HCT116 (cell line): ENCODE data around the gene WIPI1. TPM values are rescaled to one million over a fixed set of nuclear protein-coding genes. Genes with fewer than 3 reads are reported as not detected.

ENCODE experiments used
- ATAC-seq: fragments of 200-7000 bp; cut with Tn5 transposase; 2 replicates; pipeline ENCODE4 v1.9.1; 2020; ENCODE audit warnings: mild to moderate bottlenecking, moderate library complexity
- BruUV-seq: library from RNA; stranded (reverse); fragments of 400-500 nt; replicated peaks from 2 replicates; lab custom pipeline; 2021; lab: Mats Ljungman, UMichigan
- CTCF ChIA-PET: fragments of 300-600 bp; sonication (Branson Sonifier 250); formaldehyde crosslinking; loops from one replicate; lab custom pipeline; 2021; ENCODE audit warnings: antibody characterized with exemption; lab: Charles Lee
- POLR2A ChIA-PET: fragments of 300-600, 350-600 bp; sonication (Branson Sonifier 250); formaldehyde crosslinking; loops from one replicate; lab custom pipeline; 2021; ENCODE audit warnings: antibody characterized with exemption; lab: Charles Lee
- RAD21 ChIA-PET, 2 experiments: fragments of 300-600 bp; sonication (Branson Sonifier 250); formaldehyde crosslinking; loops; one replicate each; lab custom pipeline; 2023; ENCODE audit warnings: low total read pairs in 2 of 2; ENCODE audit not compliant: uncharacterized antibody in 2 of 2, unreplicated experiment in 2 of 2, low non-redundant PET in 1 of 2; lab: Charles Lee
- DNase-seq: peaks from one replicate; pipeline ENCODE4 v3.0.0-alpha.2; 2010; ENCODE audit warnings: low read depth, low spot score
- H2AFZ ChIP-seq: fragments of 200-600 bp; shearing (Covaris generic), sonication (generic); 2 replicates; pipeline ENCODE4 v1.6.1; 2017; ENCODE audit warnings: low read depth, mixed run types, mixed read lengths, antibody characterized with exemption, low read length; ENCODE audit not compliant: poor library complexity, severe bottlenecking
- H3K27ac ChIP-seq: 2 replicates; pipeline ENCODE4 v1.5.1; 2012; ENCODE audit warnings: low read depth, low read length
- H3K27me3 ChIP-seq: fragments of 200-600 bp; sonication (generic); 2 replicates; pipeline ENCODE4 v1.6.1; 2016; ENCODE audit warnings: mixed run types, low read length, mixed read lengths; ENCODE audit not compliant: insufficient read depth
- H3K36me3 ChIP-seq, 2 experiments: fragments of 200-500 bp in 1 of 2; fragments of 200-600 bp in 1 of 2; sonication (Bioruptor generic) in 1 of 2; sonication (generic) in 1 of 2; 2 replicates each; pipeline versions ENCODE4 v1.5.1 to v1.6.1; 2014 to 2016; ENCODE audit warnings: low read length in 2 of 2, inconsistent platforms in 1 of 2, mixed read lengths in 1 of 2, mixed run types in 1 of 2; ENCODE audit not compliant: insufficient read depth in 2 of 2, control insufficient read depth in 1 of 2
- H3K4me1 ChIP-seq, 2 experiments: fragments of 200-600 bp in 1 of 2; sonication (generic) in 1 of 2; 2 replicates each; pipeline versions ENCODE4 v1.5.1 to v1.6.1; 2012 to 2017; ENCODE audit warnings: low read length in 2 of 2, inconsistent platforms in 1 of 2, mild to moderate bottlenecking in 1 of 2, mixed read lengths in 1 of 2, mixed run types in 1 of 2, moderate library complexity in 1 of 2; ENCODE audit not compliant: insufficient read depth in 2 of 2, control insufficient read depth in 1 of 2
- H3K4me2 ChIP-seq: fragments of 200-600 bp; sonication (generic); 2 replicates; pipeline ENCODE4 v1.6.1; 2017; ENCODE audit warnings: mixed run types, low read length, mixed read lengths
- H3K4me3 ChIP-seq, 2 experiments: fragments of 200-600 bp in 1 of 2; sonication (generic) in 1 of 2; replicated peaks in 1 of 2; 2 replicates each; pipeline ENCODE4 v1.5.1; 2011 to 2016; ENCODE audit warnings: low read length in 2 of 2, control low read depth in 1 of 2, low read depth in 1 of 2, mild to moderate bottlenecking in 1 of 2, mixed read lengths in 1 of 2, mixed run types in 1 of 2
- H3K79me2 ChIP-seq: fragments of 200-600 bp; sonication (generic); 2 replicates; pipeline ENCODE4 v1.6.1; 2017; ENCODE audit warnings: mild to moderate bottlenecking, mixed run types, low read length, moderate library complexity, mixed read lengths; ENCODE audit not compliant: insufficient read depth
- H3K9ac ChIP-seq: fragments of 200-600 bp; sonication (generic); 2 replicates; pipeline ENCODE4 v1.6.1; 2016; ENCODE audit warnings: low read length, mixed read lengths
- H3K9me2 ChIP-seq: fragments of 200-600 bp; sonication (generic), shearing (Covaris generic); 2 replicates; pipeline ENCODE4 v1.6.1; 2017; ENCODE audit warnings: mixed run types, mild to moderate bottlenecking, moderate library complexity; ENCODE audit not compliant: insufficient read depth
- H3K9me3 ChIP-seq, 2 experiments: fragments of 200-500 bp in 1 of 2; fragments of 200-600 bp in 1 of 2; sonication (Bioruptor generic) in 1 of 2; sonication (generic) in 1 of 2; 2 replicates each; pipeline ENCODE4 v1.6.1; 2014 to 2017; ENCODE audit warnings: low read length in 2 of 2, mixed read lengths in 2 of 2, inconsistent platforms in 1 of 2, low read depth in 1 of 2, mild to moderate bottlenecking in 1 of 2, mixed run types in 1 of 2, moderate library complexity in 1 of 2; ENCODE audit not compliant: control insufficient read depth in 1 of 2, insufficient read depth in 1 of 2
- H4K20me1 ChIP-seq: fragments of 200-600 bp; sonication (generic), shearing (Covaris generic); 2 replicates; pipeline ENCODE4 v1.6.1; 2017; ENCODE audit warnings: mixed run types, mild to moderate bottlenecking, moderate library complexity; ENCODE audit not compliant: insufficient read depth
- CBX3 ChIP-seq: IDR thresholded peaks from 2 replicates; pipeline ENCODE4 v1.6.1; 2012; ENCODE audit warnings: low read depth
- EGR1 ChIP-seq: IDR thresholded peaks from 2 replicates; pipeline ENCODE4 v1.6.1; 2012; ENCODE audit warnings: low read depth
- ELF1 ChIP-seq: IDR thresholded peaks from 2 replicates; pipeline ENCODE4 v1.6.1; 2012; ENCODE audit warnings: low read depth, borderline replicate concordance
- EZH2 ChIP-seq: fragments of 200-600 bp; sonication (generic); IDR thresholded peaks from 2 replicates; pipeline ENCODE4 v1.6.1; 2017; ENCODE audit warnings: antibody characterized with exemption, mixed run types
- EZH2phosphoT487 ChIP-seq: fragments of 200-600 bp; IDR thresholded peaks from 2 replicates; pipeline ENCODE4 v1.6.1; 2018; ENCODE audit warnings: antibody characterized with exemption, borderline replicate concordance
- FOSL1 ChIP-seq: IDR thresholded peaks from 2 replicates; pipeline ENCODE4 v1.6.1; 2012; ENCODE audit warnings: low read depth
- JUND ChIP-seq: IDR thresholded peaks from 2 replicates; pipeline ENCODE4 v1.6.1; 2012
- POLR2A ChIP-seq: IDR thresholded peaks from 2 replicates; pipeline ENCODE4 v1.7.0; 2011; ENCODE audit warnings: borderline replicate concordance; ENCODE audit not compliant: insufficient read depth, insufficient read length; ENCODE audit errors: extremely low read depth
- POLR2AphosphoS5 ChIP-seq: IDR thresholded peaks from 2 replicates; pipeline ENCODE4 v1.6.1; 2011; ENCODE audit warnings: mild to moderate bottlenecking, low read depth, low read length, moderate library complexity
- RAD21 ChIP-seq: IDR thresholded peaks from 2 replicates; pipeline ENCODE4 v1.6.1; 2012; ENCODE audit warnings: low read depth, mild to moderate bottlenecking
- SIN3A ChIP-seq: IDR thresholded peaks from 2 replicates; pipeline ENCODE4 v1.6.1; 2012; ENCODE audit warnings: low read depth
- SRF ChIP-seq: IDR thresholded peaks from 2 replicates; pipeline ENCODE4 v1.6.1; 2012; ENCODE audit warnings: low read depth
- TCF7L2 ChIP-seq: IDR thresholded peaks from 2 replicates; pipeline ENCODE4 v1.7.0; 2011; ENCODE audit warnings: borderline replicate concordance, inconsistent platforms; ENCODE audit not compliant: insufficient read depth, insufficient read length; ENCODE audit errors: extremely low read depth
- ZFX ChIP-seq: fragments of 450-650 bp; IDR thresholded peaks from 2 replicates; pipeline ENCODE4 v1.6.1; 2017
- intact Hi-C: fragments of 100-400 bp; cut with micrococcal nuclease; formaldehyde crosslinking; loops from 2 replicates; pipeline ENCODE4 v1.10.0; 2022
- total RNA-seq: library from RNA; stranded (reverse); gene quantifications from one replicate; pipeline ENCODE4 v1.2.1, GENCODE V29; 2021; ENCODE audit not compliant: unreplicated experiment
- TF ChIP-seq, protein P1 (sequence below): IDR thresholded peaks from 2 replicates; pipeline ENCODE4 v1.6.1; 2011; ENCODE audit warnings: mild to moderate bottlenecking, low read length, moderate library complexity; ENCODE audit not compliant: insufficient replicate concordance; ENCODE audit errors: extremely low read depth
- TF ChIP-seq, protein P2 (sequence below): IDR thresholded peaks from 2 replicates; pipeline ENCODE4 v1.6.1; 2012; ENCODE audit warnings: low read depth
- TF ChIP-seq, protein P3 (sequence below), 3 experiments: fragments of 200-600 bp in 1 of 3; sonication (generic) in 1 of 3; IDR thresholded peaks in 2 of 3; conservative IDR thresholded peaks in 1 of 3; 2 replicates each; pipeline ENCODE4 v1.5.1; 2012 to 2017; ENCODE audit warnings: low read depth in 2 of 3, low read length in 2 of 3, antibody characterized with exemption in 1 of 3, borderline replicate concordance in 1 of 3, control low read depth in 1 of 3, mild to moderate bottlenecking in 1 of 3, mixed read lengths in 1 of 3, mixed run types in 1 of 3, moderate library complexity in 1 of 3; ENCODE audit not compliant: insufficient read depth in 1 of 3
- TF ChIP-seq, protein P4 (sequence below): IDR thresholded peaks from 2 replicates; pipeline ENCODE4 v1.6.1; 2012

Gene WIPI1
- total RNA-seq, 1 experiment from 2014 or later, result 21.5 TPM

DNA sequence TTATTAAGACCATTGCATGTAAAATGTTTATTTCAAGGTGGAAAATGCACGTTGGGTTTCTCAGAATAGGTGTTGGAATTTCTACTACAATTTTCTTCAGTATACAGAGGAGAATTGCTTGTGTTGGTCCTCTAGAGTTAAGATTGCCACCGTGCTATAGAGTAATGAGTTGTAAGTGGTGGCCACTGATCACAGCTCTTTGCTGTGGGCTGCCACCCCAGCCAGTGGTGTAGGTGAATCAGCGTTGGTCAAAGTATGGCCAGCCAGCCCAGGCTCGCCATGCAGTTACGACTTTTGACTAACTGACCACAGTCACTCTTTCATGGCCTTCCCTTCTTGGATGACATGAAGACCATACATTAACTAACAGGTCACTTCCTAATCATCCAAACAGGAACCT is 42.3 kb upstream of the WIPI1 start:
- Histone ChIP-seq H2AFZ (no peak overlapping the region), H3K9me3 (no peaks in the 10 kb centered on the region), H3K27ac (no peak overlapping the region), H3K9ac (no peak overlapping the region), H4K20me1 (no peaks in the 10 kb centered on the region), H3K36me3 (no peaks in the 10 kb centered on the region), H3K9me2 (no peaks in the 10 kb centered on the region), H3K4me2 (no peak overlapping the region), H3K4me3 (no peak overlapping the region), H3K4me1 (peaks cover 0 to 6% of the 10 kb centered on the region in 2 experiments; a peak in 1 of 4 replicates), H3K27me3 (no peaks in the 10 kb centered on the region), H3K79me2 (no peaks in the 10 kb centered on the region)
- intact Hi-C loops, result no loop called here
- BruUV-seq, result no TSS peak
- ChIA-PET POLR2A (no interaction called here), RAD21 (no interaction called here), CTCF (no interaction called here)
- DNase-seq, result no peak
- TF ChIP-seq JUND, result no peak
- TF ChIP-seq RAD21, result no peak
- TF ChIP-seq TCF7L2, result no peak
- TF ChIP-seq, protein P1, sequence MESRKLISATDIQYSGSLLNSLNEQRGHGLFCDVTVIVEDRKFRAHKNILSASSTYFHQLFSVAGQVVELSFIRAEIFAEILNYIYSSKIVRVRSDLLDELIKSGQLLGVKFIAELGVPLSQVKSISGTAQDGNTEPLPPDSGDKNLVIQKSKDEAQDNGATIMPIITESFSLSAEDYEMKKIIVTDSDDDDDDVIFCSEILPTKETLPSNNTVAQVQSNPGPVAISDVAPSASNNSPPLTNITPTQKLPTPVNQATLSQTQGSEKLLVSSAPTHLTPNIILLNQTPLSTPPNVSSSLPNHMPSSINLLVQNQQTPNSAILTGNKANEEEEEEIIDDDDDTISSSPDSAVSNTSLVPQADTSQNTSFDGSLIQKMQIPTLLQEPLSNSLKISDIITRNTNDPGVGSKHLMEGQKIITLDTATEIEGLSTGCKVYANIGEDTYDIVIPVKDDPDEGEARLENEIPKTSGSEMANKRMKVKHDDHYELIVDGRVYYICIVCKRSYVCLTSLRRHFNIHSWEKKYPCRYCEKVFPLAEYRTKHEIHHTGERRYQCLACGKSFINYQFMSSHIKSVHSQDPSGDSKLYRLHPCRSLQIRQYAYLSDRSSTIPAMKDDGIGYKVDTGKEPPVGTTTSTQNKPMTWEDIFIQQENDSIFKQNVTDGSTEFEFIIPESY, result no peak
- no peak for TF ChIP-seq ZFX
- TF ChIP-seq EZH2, result no peak
- no peak for TF ChIP-seq SRF
- TF ChIP-seq, protein P2, sequence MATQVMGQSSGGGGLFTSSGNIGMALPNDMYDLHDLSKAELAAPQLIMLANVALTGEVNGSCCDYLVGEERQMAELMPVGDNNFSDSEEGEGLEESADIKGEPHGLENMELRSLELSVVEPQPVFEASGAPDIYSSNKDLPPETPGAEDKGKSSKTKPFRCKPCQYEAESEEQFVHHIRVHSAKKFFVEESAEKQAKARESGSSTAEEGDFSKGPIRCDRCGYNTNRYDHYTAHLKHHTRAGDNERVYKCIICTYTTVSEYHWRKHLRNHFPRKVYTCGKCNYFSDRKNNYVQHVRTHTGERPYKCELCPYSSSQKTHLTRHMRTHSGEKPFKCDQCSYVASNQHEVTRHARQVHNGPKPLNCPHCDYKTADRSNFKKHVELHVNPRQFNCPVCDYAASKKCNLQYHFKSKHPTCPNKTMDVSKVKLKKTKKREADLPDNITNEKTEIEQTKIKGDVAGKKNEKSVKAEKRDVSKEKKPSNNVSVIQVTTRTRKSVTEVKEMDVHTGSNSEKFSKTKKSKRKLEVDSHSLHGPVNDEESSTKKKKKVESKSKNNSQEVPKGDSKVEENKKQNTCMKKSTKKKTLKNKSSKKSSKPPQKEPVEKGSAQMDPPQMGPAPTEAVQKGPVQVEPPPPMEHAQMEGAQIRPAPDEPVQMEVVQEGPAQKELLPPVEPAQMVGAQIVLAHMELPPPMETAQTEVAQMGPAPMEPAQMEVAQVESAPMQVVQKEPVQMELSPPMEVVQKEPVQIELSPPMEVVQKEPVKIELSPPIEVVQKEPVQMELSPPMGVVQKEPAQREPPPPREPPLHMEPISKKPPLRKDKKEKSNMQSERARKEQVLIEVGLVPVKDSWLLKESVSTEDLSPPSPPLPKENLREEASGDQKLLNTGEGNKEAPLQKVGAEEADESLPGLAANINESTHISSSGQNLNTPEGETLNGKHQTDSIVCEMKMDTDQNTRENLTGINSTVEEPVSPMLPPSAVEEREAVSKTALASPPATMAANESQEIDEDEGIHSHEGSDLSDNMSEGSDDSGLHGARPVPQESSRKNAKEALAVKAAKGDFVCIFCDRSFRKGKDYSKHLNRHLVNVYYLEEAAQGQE, result no peak
- TF ChIP-seq, protein P3, sequence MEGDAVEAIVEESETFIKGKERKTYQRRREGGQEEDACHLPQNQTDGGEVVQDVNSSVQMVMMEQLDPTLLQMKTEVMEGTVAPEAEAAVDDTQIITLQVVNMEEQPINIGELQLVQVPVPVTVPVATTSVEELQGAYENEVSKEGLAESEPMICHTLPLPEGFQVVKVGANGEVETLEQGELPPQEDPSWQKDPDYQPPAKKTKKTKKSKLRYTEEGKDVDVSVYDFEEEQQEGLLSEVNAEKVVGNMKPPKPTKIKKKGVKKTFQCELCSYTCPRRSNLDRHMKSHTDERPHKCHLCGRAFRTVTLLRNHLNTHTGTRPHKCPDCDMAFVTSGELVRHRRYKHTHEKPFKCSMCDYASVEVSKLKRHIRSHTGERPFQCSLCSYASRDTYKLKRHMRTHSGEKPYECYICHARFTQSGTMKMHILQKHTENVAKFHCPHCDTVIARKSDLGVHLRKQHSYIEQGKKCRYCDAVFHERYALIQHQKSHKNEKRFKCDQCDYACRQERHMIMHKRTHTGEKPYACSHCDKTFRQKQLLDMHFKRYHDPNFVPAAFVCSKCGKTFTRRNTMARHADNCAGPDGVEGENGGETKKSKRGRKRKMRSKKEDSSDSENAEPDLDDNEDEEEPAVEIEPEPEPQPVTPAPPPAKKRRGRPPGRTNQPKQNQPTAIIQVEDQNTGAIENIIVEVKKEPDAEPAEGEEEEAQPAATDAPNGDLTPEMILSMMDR (IDR thresholded peaks at IDR 0.05 in 2 of 3, conservative IDR thresholded peaks at IDR 0.05 in 1 of 3; ENCODE audit: borderline replicate concordance in 1 of 3, insufficient read depth in 1 of 3, low read depth in 2 of 3, low read length in 2 of 3), result no peak
- TF ChIP-seq POLR2AphosphoS5, result no peak
- no peak for TF ChIP-seq SIN3A
- no peak for TF ChIP-seq POLR2A
- no peak for TF ChIP-seq ELF1
- no peak for TF ChIP-seq CBX3
- no peak for TF ChIP-seq EZH2phosphoT487
- TF ChIP-seq FOSL1, result no peak
- TF ChIP-seq EGR1, result no peak
- TF ChIP-seq, protein P4, sequence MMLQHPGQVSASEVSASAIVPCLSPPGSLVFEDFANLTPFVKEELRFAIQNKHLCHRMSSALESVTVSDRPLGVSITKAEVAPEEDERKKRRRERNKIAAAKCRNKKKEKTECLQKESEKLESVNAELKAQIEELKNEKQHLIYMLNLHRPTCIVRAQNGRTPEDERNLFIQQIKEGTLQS, result no peak
- no peak for ATAC-seq
